Measurements from ENCODE around the gene MLLT10. TPM values are rescaled to one million over a fixed set of nuclear protein-coding genes. Genes with fewer than 3 reads are reported as not detected.

The MLLT10 gene
- polyA plus RNA-seq, 1 donor, result 39.4 TPM

- peak overlapping the region; percentile 74 for H3K4me3 ChIP-seq (ENCODE audit: low read length)
- H3K27me3 ChIP-seq (ENCODE audit: control insufficient read depth, insufficient read depth, low read length), result peaks cover 33% of the 10 kb centered on the region
- no CpG with 5 or more reads among the region's 66 CpGs for WGBS (ENCODE audit: insufficient coverage, low lambda C conversion rate)
- DNase-seq, result peak in 1 of 2 donors; percentile 63
- no peaks in the 10 kb centered on the region for H3K4me1 ChIP-seq (ENCODE audit: control insufficient read depth, insufficient read depth, low read length)
- no peaks in the 10 kb centered on the region for H3K36me3 ChIP-seq (ENCODE audit: control insufficient read depth, insufficient read depth, low read length)
- no peaks in the 10 kb centered on the region for H3K9me3 ChIP-seq (ENCODE audit: control insufficient read depth, low read depth, low read length)
- H3K27ac ChIP-seq (ENCODE audit: low read length), result no peak overlapping the region
These were observed 39.6 kb upstream of the MLLT10 start for GRCh38 chr10:21494191-21495001.

GRCh38 chr10:21495002-21495751, 38.9 kb upstream of the MLLT10 start:
- Histone ChIP-seq H3K9me3 (ENCODE audit: control insufficient read depth, low read depth, low read length) (peaks cover 6% of the 10 kb centered on the region), H3K27ac (ENCODE audit: low read length) (no peak overlapping the region), H3K27me3 (ENCODE audit: control insufficient read depth, insufficient read depth, low read length) (peaks cover 41% of the 10 kb centered on the region), H3K4me1 (ENCODE audit: control insufficient read depth, insufficient read depth, low read length) (no peaks in the 10 kb centered on the region), H3K36me3 (ENCODE audit: control insufficient read depth, insufficient read depth, low read length) (no peaks in the 10 kb centered on the region), H3K4me3 (ENCODE audit: low read length) (peak overlapping the region; percentile 74)
- 0% methylated on average over 1 of the region's 42 CpGs for WGBS (ENCODE audit: insufficient coverage, low lambda C conversion rate)
- no peak for DNase-seq

GRCh38 chr10:21495752-21496342, 38.2 kb upstream of the MLLT10 start:
- H3K27me3 ChIP-seq (ENCODE audit: control insufficient read depth, insufficient read depth, low read length), result peaks cover 47% of the 10 kb centered on the region
- H3K36me3 ChIP-seq (ENCODE audit: control insufficient read depth, insufficient read depth, low read length), result no peaks in the 10 kb centered on the region
- peaks cover 9% of the 10 kb centered on the region for H3K9me3 ChIP-seq (ENCODE audit: control insufficient read depth, low read depth, low read length)
- peak overlapping the region; percentile 77 for H3K27ac ChIP-seq (ENCODE audit: low read length)
- H3K4me1 ChIP-seq (ENCODE audit: control insufficient read depth, insufficient read depth, low read length), result no peaks in the 10 kb centered on the region
- DNase-seq, result peak; percentile 91 to 94
- no CpG with 5 or more reads among the region's 58 CpGs for WGBS (ENCODE audit: insufficient coverage, low lambda C conversion rate)
- H3K4me3 ChIP-seq (ENCODE audit: low read length), result peak overlapping the region; percentile 74

- Histone ChIP-seq H3K36me3 (ENCODE audit: control insufficient read depth, insufficient read depth, low read length) (no peaks in the 10 kb centered on the region), H3K27ac (ENCODE audit: low read length) (peak overlapping the region; percentile 77), H3K27me3 (ENCODE audit: control insufficient read depth, insufficient read depth, low read length) (peaks cover 49% of the 10 kb centered on the region), H3K9me3 (ENCODE audit: control insufficient read depth, low read depth, low read length) (peaks cover 9% of the 10 kb centered on the region), H3K4me3 (ENCODE audit: low read length) (peak overlapping the region; percentile 74), H3K4me1 (ENCODE audit: control insufficient read depth, insufficient read depth, low read length) (no peaks in the 10 kb centered on the region)
- DNase-seq, result peak; percentile 57 to 87
- WGBS (ENCODE audit: insufficient coverage, low lambda C conversion rate), result no CpG with 5 or more reads among the region's 72 CpGs
These were observed 37.5 kb upstream of the MLLT10 start for GRCh38 chr10:21496343-21497176.

- Histone ChIP-seq H3K9me3 (ENCODE audit: control insufficient read depth, low read depth, low read length) (peaks cover 9% of the 10 kb centered on the region), H3K27ac (ENCODE audit: low read length) (peak overlapping the region; percentile 77), H3K36me3 (ENCODE audit: control insufficient read depth, insufficient read depth, low read length) (no peaks in the 10 kb centered on the region), H3K27me3 (ENCODE audit: control insufficient read depth, insufficient read depth, low read length) (peaks cover 49% of the 10 kb centered on the region), H3K4me1 (ENCODE audit: control insufficient read depth, insufficient read depth, low read length) (no peaks in the 10 kb centered on the region), H3K4me3 (ENCODE audit: low read length) (peak overlapping the region; percentile 74)
- WGBS (ENCODE audit: insufficient coverage, low lambda C conversion rate), result 27% methylated on average over 2 of the region's 37 CpGs
- DNase-seq, result peak; percentile 83 to 89
These were observed 36.7 kb upstream of the MLLT10 start for GRCh38 chr10:21497177-21497807.

- H3K27ac ChIP-seq (ENCODE audit: low read length), result no peak overlapping the region
- H3K9me3 ChIP-seq (ENCODE audit: control insufficient read depth, low read depth, low read length), result peaks cover 9% of the 10 kb centered on the region
- no CpG with 5 or more reads among the region's 2 CpGs for WGBS (ENCODE audit: insufficient coverage, low lambda C conversion rate)
- H3K36me3 ChIP-seq (ENCODE audit: control insufficient read depth, insufficient read depth, low read length), result no peaks in the 10 kb centered on the region
- peak in 1 of 2 donors; percentile 4 for DNase-seq
- no peak overlapping the region for H3K4me3 ChIP-seq (ENCODE audit: low read length)
- peaks cover 49% of the 10 kb centered on the region for H3K27me3 ChIP-seq (ENCODE audit: control insufficient read depth, insufficient read depth, low read length)
- no peaks in the 10 kb centered on the region for H3K4me1 ChIP-seq (ENCODE audit: control insufficient read depth, insufficient read depth, low read length)
These were observed 35.7 kb upstream of the MLLT10 start for GRCh38 chr10:21498377-21498776.

GRCh38 chr10:21498986-21499385, 35.0 kb upstream of the MLLT10 start:
- Histone ChIP-seq H3K36me3 (ENCODE audit: control insufficient read depth, insufficient read depth, low read length) (no peaks in the 10 kb centered on the region), H3K27me3 (ENCODE audit: control insufficient read depth, insufficient read depth, low read length) (peaks cover 46% of the 10 kb centered on the region), H3K4me3 (ENCODE audit: low read length) (no peak overlapping the region), H3K4me1 (ENCODE audit: control insufficient read depth, insufficient read depth, low read length) (no peaks in the 10 kb centered on the region), H3K9me3 (ENCODE audit: control insufficient read depth, low read depth, low read length) (peaks cover 9% of the 10 kb centered on the region), H3K27ac (ENCODE audit: low read length) (no peak overlapping the region)
- 100% methylated on average over 7 of the region's 8 CpGs for WGBS (ENCODE audit: insufficient coverage, low lambda C conversion rate)
- no peak for DNase-seq

GRCh38 chr10:21499701-21500577, 34.1 kb upstream of the MLLT10 start:
- WGBS (ENCODE audit: insufficient coverage, low lambda C conversion rate), result no CpG with 5 or more reads among the region's 72 CpGs
- Histone ChIP-seq H3K27me3 (ENCODE audit: control insufficient read depth, insufficient read depth, low read length) (peaks cover 37% of the 10 kb centered on the region), H3K27ac (ENCODE audit: low read length) (no peak overlapping the region), H3K4me1 (ENCODE audit: control insufficient read depth, insufficient read depth, low read length) (no peaks in the 10 kb centered on the region), H3K9me3 (ENCODE audit: control insufficient read depth, low read depth, low read length) (peaks cover 9% of the 10 kb centered on the region), H3K36me3 (ENCODE audit: control insufficient read depth, insufficient read depth, low read length) (no peaks in the 10 kb centered on the region), H3K4me3 (ENCODE audit: low read length) (peak overlapping the region; percentile 35)
- peak in 1 of 2 donors; percentile 36 for DNase-seq

GRCh38 chr10:21500578-21500910, 33.5 kb upstream of the MLLT10 start:
- no peaks in the 10 kb centered on the region for H3K36me3 ChIP-seq (ENCODE audit: control insufficient read depth, insufficient read depth, low read length)
- no CpG with 5 or more reads among the region's 14 CpGs for WGBS (ENCODE audit: insufficient coverage, low lambda C conversion rate)
- H3K27ac ChIP-seq (ENCODE audit: low read length), result no peak overlapping the region
- peaks cover 9% of the 10 kb centered on the region for H3K9me3 ChIP-seq (ENCODE audit: control insufficient read depth, low read depth, low read length)
- DNase-seq, result peak in 1 of 2 donors; percentile 17
- H3K4me3 ChIP-seq (ENCODE audit: low read length), result peak overlapping the region; percentile 35
- peaks cover 34% of the 10 kb centered on the region for H3K27me3 ChIP-seq (ENCODE audit: control insufficient read depth, insufficient read depth, low read length)
- no peaks in the 10 kb centered on the region for H3K4me1 ChIP-seq (ENCODE audit: control insufficient read depth, insufficient read depth, low read length)
